HepG2 (cell line): ENCODE results near the gene PLCG2. TPM values are rescaled to one million over a fixed set of nuclear protein-coding genes. Genes with fewer than 3 reads are reported as not detected.

ENCODE experiments used
- ATAC-seq: fragments of 200-7000 bp; cut with Tn5 transposase; 3 replicates; pipeline ENCODE4 v1.9.1; 2020; ENCODE audit warnings: mild to moderate bottlenecking, moderate library complexity
- BruUV-seq: library from RNA; stranded (reverse); fragments of 400-500 nt; replicated peaks from 2 replicates; lab custom pipeline; 2021; lab: Mats Ljungman, UMichigan
- CTCF ChIA-PET: fragments of 300-600 bp; formaldehyde crosslinking; extraction: SDS; loops from one replicate; lab custom pipeline; 2021; ENCODE audit warnings: low total read pairs, inconsistent platforms, low intra/inter-chr PET ratio; lab: Yijun Ruan, JAX
- POLR2A ChIA-PET: fragments of 350-600 bp; sonication (Branson Sonifier 250); formaldehyde crosslinking; loops from one replicate; lab custom pipeline; 2020; ENCODE audit warnings: antibody characterized with exemption, inconsistent platforms; lab: Yijun Ruan, JAX
- DNase-seq: peaks from one replicate; pipeline ENCODE4 v3.0.0-alpha.2; 2015; ENCODE audit warnings: low spot score
- FAIRE-seq: peaks from 3 replicates; lab custom pipeline; 2011; peaks lifted over from hg19 to GRCh38; lab: Jason Lieb, UNC
- H2AFZ ChIP-seq: one replicate; pipeline ENCODE4 v1.6.1; 2011; ENCODE audit warnings: low read length, inconsistent platforms
- H3K27ac ChIP-seq: fragments of 300-600 bp; 3 replicates; pipeline ENCODE4 v1.8.0; 2011; ENCODE audit warnings: mixed run types, mild to moderate bottlenecking, mixed read lengths, low read length, inconsistent platforms; ENCODE audit not compliant: insufficient read depth; ENCODE audit errors: extremely low read length
- H3K27me3 ChIP-seq, 2 experiments: fragments of 200-600 bp in 1 of 2; 2 replicates in 1 of 2; 3 replicates in 1 of 2; pipeline versions ENCODE4 v1.6.0 to v1.8.0; 2011; ENCODE audit warnings: low read length in 2 of 2, mild to moderate bottlenecking in 2 of 2, moderate library complexity in 2 of 2, inconsistent platforms in 1 of 2; ENCODE audit not compliant: insufficient read depth in 2 of 2, control insufficient read depth in 1 of 2
- H3K36me3 ChIP-seq, 2 experiments: fragments of 200-600 bp in 1 of 2; replicated peaks in 1 of 2; 2 replicates in 1 of 2; 3 replicates in 1 of 2; pipeline versions ENCODE4 v1.5.1 to v1.8.0; 2011; ENCODE audit warnings: low read length in 2 of 2, inconsistent platforms in 1 of 2; ENCODE audit not compliant: insufficient read depth in 2 of 2, control insufficient read depth in 1 of 2
- H3K4me1 ChIP-seq: 2 replicates; pipeline ENCODE4 v1.5.1; 2012; ENCODE audit warnings: low read length, inconsistent platforms; ENCODE audit not compliant: insufficient read depth
- H3K4me2 ChIP-seq: 2 replicates; pipeline ENCODE4 v1.6.0; 2011; ENCODE audit warnings: low read depth, low read length, inconsistent platforms
- H3K4me3 ChIP-seq, 3 experiments: fragments of 200-600 bp in 1 of 3; sonication (generic), shearing (Covaris generic) in 1 of 3; replicated peaks in 1 of 3; 2 replicates each; pipeline ENCODE4 v1.5.1; 2011 to 2016; ENCODE audit warnings: low read length in 3 of 3, inconsistent platforms in 2 of 3, low read depth in 2 of 3, mild to moderate bottlenecking in 2 of 3, control low read depth in 1 of 3, mixed read lengths in 1 of 3; ENCODE audit not compliant: insufficient read depth in 1 of 3
- H3K79me2 ChIP-seq: one replicate; pipeline ENCODE4 v1.6.1; 2011; ENCODE audit warnings: low read length, inconsistent platforms; ENCODE audit not compliant: insufficient read depth
- H3K9ac ChIP-seq: 2 replicates; pipeline ENCODE4 v1.6.0; 2011; ENCODE audit warnings: mild to moderate bottlenecking, low read depth, low read length, inconsistent platforms; ENCODE audit not compliant: insufficient read depth
- H3K9me3 ChIP-seq: 2 replicates; pipeline ENCODE4 v1.5.1; 2012; ENCODE audit warnings: mild to moderate bottlenecking, low read length
- H4K20me1 ChIP-seq: 2 replicates; pipeline ENCODE4 v1.6.0; 2011; ENCODE audit warnings: inconsistent platforms, mild to moderate bottlenecking, low read length, moderate library complexity; ENCODE audit not compliant: insufficient read depth
- BCL6 ChIP-seq: IDR thresholded peaks from 2 replicates; pipeline ENCODE4 v1.6.1; 2016; ENCODE audit warnings: missing genetic modification reagents, missing compliant biosample characterization
- CBFB ChIP-seq: sonication (generic); formaldehyde crosslinking; IDR thresholded peaks from 2 replicates; pipeline ENCODE4 v1.4.0; 2020; ENCODE audit warnings: missing genetic modification reagents
- GABPB1 ChIP-seq: IDR thresholded peaks from 2 replicates; pipeline ENCODE4 v1.6.1; 2016; ENCODE audit warnings: mild to moderate bottlenecking, missing genetic modification reagents, moderate library complexity, missing compliant biosample characterization
- KDM3A ChIP-seq: IDR thresholded peaks from 2 replicates; pipeline ENCODE4 v1.6.1; 2018; ENCODE audit warnings: low read depth, missing compliant biosample characterization
- MIER3 ChIP-seq: IDR thresholded peaks from 2 replicates; pipeline ENCODE4 v1.6.1; 2016; ENCODE audit warnings: missing compliant biosample characterization, borderline replicate concordance
- PTBP1 ChIP-seq: fragments of 200-400 bp; formaldehyde crosslinking; IDR thresholded peaks from 2 replicates; pipeline ENCODE4 v1.6.1; 2018; ENCODE audit warnings: low read length, low read depth; ENCODE audit not compliant: poor library complexity, severe bottlenecking
- RBM22 ChIP-seq: fragments of 200-400 bp; formaldehyde crosslinking; optimal IDR thresholded peaks from 2 replicates; pipeline ENCODE3; 2017; ENCODE audit warnings: mild to moderate bottlenecking, low read length, moderate library complexity
- XRCC5 ChIP-seq: fragments of 200-400 bp; formaldehyde crosslinking; optimal IDR thresholded peaks from 2 replicates; pipeline ENCODE3; 2017; ENCODE audit warnings: mild to moderate bottlenecking, low read length
- ZMYM2 ChIP-seq: sonication (generic); formaldehyde crosslinking; IDR thresholded peaks from 2 replicates; pipeline ENCODE4 v1.8.0; 2022; ENCODE audit warnings: mild to moderate bottlenecking, missing genetic modification reagents
- ZMYM3 ChIP-seq: sonication (generic); formaldehyde crosslinking; IDR thresholded peaks from 2 replicates; pipeline ENCODE4 v1.5.1; 2020; ENCODE audit warnings: mild to moderate bottlenecking, missing genetic modification reagents
- ZNF180 ChIP-seq: sonication (generic); formaldehyde crosslinking; IDR thresholded peaks from 2 replicates; pipeline ENCODE4 v1.4.0; 2020; ENCODE audit warnings: low read depth, missing genetic modification reagents, borderline replicate concordance
- ZNF24 ChIP-seq: fragments of 450-650 bp; IDR thresholded peaks from 2 replicates; pipeline ENCODE4 v1.6.1; 2017; ENCODE audit warnings: antibody characterized with exemption, mild to moderate bottlenecking
- ZNF768 ChIP-seq: sonication (generic); formaldehyde crosslinking; IDR thresholded peaks from 2 replicates; pipeline ENCODE4 v1.4.0; 2020; ENCODE audit warnings: missing genetic modification reagents
- WGBS: methylation state at CpG from one replicate; pipeline ENCODE4 v1.1.6; 2017; ENCODE audit warnings: low lambda C conversion rate; 5-methylcytosine and 5-hydroxymethylcytosine counted together
- in situ Hi-C: cut with HindIII; loops from 2 replicates; pipeline ENCODE4 v1.10.0; 2017; ENCODE audit warnings: low pct_unique_long_range_greater_than_20kb; ENCODE audit not compliant: extremely low pct_ligation_motif_present
- intact Hi-C: fragments of 100-400 bp; cut with micrococcal nuclease; formaldehyde crosslinking; loops from one replicate; pipeline ENCODE4 v1.10.0; 2022; ENCODE audit not compliant: unreplicated experiment
- polyA plus RNA-seq, 8 experiments: library from polyadenylated mRNA; depleted of rRNA in 3 of 8; stranded (reverse) in 7 of 8; unstranded in 1 of 8; fragments of >200 nt; fragmentation: Illumina TruSeq in 4 of 8; extraction: Trizol in 4 of 8; gene quantifications; 2 replicates each; pipeline versions ENCODE4 v1.2.1 to v1.2.3, GENCODE V29; 2011 to 2016; ENCODE audit warnings: low read depth in 4 of 8, missing spikeins in 1 of 8, mixed read lengths in 1 of 8; ENCODE audit not compliant: insufficient read depth in 1 of 8
- total RNA-seq, 5 experiments: library from RNA; depleted of rRNA; stranded (reverse); fragments of >200 nt; fragmentation: Illumina TruSeq; extraction: Trizol; gene quantifications; 2 replicates each; pipeline ENCODE4 v1.2.3, GENCODE V29; 2016; ENCODE audit warnings: low read depth in 1 of 5
- TF ChIP-seq, protein P1 (sequence below): sonication (generic); formaldehyde crosslinking; IDR thresholded peaks from 2 replicates; pipeline ENCODE4 v1.5.1; 2020; ENCODE audit warnings: mild to moderate bottlenecking, missing genetic modification reagents
- TF ChIP-seq, protein P2 (sequence below): sonication (generic); formaldehyde crosslinking; IDR thresholded peaks from 2 replicates; pipeline ENCODE4 v1.4.0; 2020; ENCODE audit warnings: mild to moderate bottlenecking, low read depth, missing genetic modification reagents
- TF ChIP-seq, protein P3 (sequence below): sonication (generic); formaldehyde crosslinking; IDR thresholded peaks from 2 replicates; pipeline ENCODE4 v1.4.0; 2020; ENCODE audit warnings: missing genetic modification reagents
- TF ChIP-seq, protein P4 (sequence below): sonication (generic); formaldehyde crosslinking; IDR thresholded peaks from 2 replicates; pipeline ENCODE4 v1.5.0; 2020; ENCODE audit warnings: mild to moderate bottlenecking, missing genetic modification reagents, moderate library complexity

Gene PLCG2
- total and polyA plus RNA-seq, 2 of the 13 experiments (the other 11 are each of a cell fraction or from before 2014, with no cell fraction given): 0.13 to 0.18 TPM

DNA sequence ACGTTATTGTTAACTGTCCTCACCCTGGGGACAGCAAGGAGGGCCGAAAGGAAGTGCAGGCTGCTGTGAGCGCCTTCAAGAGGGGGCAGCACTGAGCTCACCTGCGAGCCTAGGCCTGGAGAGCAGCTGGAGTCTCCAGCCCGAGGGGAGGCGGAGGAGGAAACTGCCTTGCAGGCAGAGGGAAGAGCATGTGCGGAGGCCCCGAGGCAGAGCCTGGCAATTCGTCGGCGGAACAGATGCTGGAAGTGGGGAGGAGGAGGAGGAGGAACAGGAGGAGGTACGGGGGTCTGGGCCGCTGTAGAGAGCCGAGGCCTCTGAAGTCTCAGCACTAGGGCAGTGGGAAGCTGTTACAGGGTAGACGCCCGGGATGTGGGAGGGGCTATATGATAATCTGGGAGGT is 49.6 kb upstream of the PLCG2 start:
- Histone ChIP-seq H4K20me1 (no peaks in the 10 kb centered on the region), H3K27me3 (peaks cover 1 to 32% of the 10 kb centered on the region in 2 experiments; a peak in 4 of 5 replicates), H3K4me1 (peaks cover 15% of the 10 kb centered on the region; the same call in 1 of the 2 replicates), H3K9ac (no peak overlapping the region), H2AFZ (no peak overlapping the region), H3K27ac (no peak overlapping the region), H3K9me3 (no peaks in the 10 kb centered on the region), H3K4me2 (no peak overlapping the region), H3K36me3 (no peaks in the 10 kb centered on the region), H3K79me2 (no peaks in the 10 kb centered on the region), H3K4me3 (no peak overlapping the region)
- BruUV-seq: no TSS peak
- FAIRE-seq: no peak
- 43% methylated on average over 16 of the region's 16 CpGs for WGBS
- POLR2A ChIA-PET: no interaction called here
- CTCF ChIA-PET: interaction anchor here (0.8 to 1.4 kb wide), 2 partner anchors 106 to 145 kb away, joined by 3 to 4 read pairs; no protein-coding TSS in a partner anchor
- intact Hi-C loops (no loop called here), in situ Hi-C loops (loop anchor here (25.0 kb wide), 1 partner anchor 692 kb away; the partner anchor contains the start of gene ATMIN)
- DNase-seq: peak; percentile 17
- ATAC-seq: peak; percentile 41
- no peak for TF ChIP-seq KDM3A (CRISPR knock-in tag)
- TF ChIP-seq CBFB: no peak
- TF ChIP-seq, protein P1, sequence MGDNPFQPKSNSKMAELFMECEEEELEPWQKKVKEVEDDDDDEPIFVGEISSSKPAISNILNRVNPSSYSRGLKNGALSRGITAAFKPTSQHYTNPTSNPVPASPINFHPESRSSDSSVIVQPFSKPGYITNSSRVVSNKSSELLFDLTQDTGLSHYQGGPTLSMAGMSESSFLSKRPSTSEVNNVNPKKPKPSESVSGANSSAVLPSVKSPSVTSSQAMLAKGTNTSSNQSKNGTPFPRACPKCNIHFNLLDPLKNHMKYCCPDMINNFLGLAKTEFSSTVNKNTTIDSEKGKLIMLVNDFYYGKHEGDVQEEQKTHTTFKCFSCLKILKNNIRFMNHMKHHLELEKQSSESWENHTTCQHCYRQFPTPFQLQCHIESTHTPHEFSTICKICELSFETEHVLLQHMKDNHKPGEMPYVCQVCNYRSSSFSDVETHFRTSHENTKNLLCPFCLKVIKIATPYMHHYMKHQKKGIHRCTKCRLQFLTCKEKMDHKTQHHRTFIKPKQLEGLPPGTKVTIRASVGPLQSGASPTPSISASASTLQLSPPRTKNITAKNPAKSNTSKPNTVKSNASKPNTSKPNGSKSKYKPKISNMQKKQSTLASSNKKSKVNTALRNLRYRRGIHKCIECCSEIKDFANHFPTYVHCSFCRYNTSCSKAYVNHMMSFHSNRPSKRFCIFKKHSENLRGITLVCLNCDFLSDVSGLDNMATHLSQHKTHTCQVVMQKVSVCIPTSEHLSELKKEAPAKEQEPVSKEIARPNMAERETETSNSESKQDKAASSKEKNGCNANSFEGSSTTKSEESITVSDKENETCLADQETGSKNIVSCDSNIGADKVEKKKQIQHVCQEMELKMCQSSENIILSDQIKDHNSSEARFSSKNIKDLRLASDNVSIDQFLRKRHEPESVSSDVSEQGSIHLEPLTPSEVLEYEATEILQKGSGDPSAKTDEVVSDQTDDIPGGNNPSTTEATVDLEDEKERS (CRISPR knock-in tag): 0 out of 2 replicates have a peak, but pooled peaks have one; percentile 43
- peak; percentile 63 for TF ChIP-seq XRCC5
- peak; percentile 71 for TF ChIP-seq ZMYM3
- TF ChIP-seq ZNF768 (CRISPR knock-in tag): peak; percentile 21; the same call in 1 of the 2 replicates
- TF ChIP-seq ZNF24: no peak
- TF ChIP-seq, protein P2, sequence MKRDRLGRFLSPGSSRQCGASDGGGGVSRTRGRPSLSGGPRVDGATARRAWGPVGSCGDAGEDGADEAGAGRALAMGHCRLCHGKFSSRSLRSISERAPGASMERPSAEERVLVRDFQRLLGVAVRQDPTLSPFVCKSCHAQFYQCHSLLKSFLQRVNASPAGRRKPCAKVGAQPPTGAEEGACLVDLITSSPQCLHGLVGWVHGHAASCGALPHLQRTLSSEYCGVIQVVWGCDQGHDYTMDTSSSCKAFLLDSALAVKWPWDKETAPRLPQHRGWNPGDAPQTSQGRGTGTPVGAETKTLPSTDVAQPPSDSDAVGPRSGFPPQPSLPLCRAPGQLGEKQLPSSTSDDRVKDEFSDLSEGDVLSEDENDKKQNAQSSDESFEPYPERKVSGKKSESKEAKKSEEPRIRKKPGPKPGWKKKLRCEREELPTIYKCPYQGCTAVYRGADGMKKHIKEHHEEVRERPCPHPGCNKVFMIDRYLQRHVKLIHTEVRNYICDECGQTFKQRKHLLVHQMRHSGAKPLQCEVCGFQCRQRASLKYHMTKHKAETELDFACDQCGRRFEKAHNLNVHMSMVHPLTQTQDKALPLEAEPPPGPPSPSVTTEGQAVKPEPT (CRISPR knock-in tag): no peak
- 0 out of 2 replicates have a peak, but pooled peaks have one; percentile 23 for TF ChIP-seq ZMYM2
- TF ChIP-seq, protein P3, sequence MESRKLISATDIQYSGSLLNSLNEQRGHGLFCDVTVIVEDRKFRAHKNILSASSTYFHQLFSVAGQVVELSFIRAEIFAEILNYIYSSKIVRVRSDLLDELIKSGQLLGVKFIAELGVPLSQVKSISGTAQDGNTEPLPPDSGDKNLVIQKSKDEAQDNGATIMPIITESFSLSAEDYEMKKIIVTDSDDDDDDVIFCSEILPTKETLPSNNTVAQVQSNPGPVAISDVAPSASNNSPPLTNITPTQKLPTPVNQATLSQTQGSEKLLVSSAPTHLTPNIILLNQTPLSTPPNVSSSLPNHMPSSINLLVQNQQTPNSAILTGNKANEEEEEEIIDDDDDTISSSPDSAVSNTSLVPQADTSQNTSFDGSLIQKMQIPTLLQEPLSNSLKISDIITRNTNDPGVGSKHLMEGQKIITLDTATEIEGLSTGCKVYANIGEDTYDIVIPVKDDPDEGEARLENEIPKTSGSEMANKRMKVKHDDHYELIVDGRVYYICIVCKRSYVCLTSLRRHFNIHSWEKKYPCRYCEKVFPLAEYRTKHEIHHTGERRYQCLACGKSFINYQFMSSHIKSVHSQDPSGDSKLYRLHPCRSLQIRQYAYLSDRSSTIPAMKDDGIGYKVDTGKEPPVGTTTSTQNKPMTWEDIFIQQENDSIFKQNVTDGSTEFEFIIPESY (CRISPR knock-in tag): peak; percentile 100
- TF ChIP-seq MIER3 (CRISPR knock-in tag): no peak
- peak; percentile 39 for TF ChIP-seq GABPB1 (CRISPR knock-in tag)
- no peak for TF ChIP-seq ZNF180 (CRISPR knock-in tag)
- TF ChIP-seq, protein P4, sequence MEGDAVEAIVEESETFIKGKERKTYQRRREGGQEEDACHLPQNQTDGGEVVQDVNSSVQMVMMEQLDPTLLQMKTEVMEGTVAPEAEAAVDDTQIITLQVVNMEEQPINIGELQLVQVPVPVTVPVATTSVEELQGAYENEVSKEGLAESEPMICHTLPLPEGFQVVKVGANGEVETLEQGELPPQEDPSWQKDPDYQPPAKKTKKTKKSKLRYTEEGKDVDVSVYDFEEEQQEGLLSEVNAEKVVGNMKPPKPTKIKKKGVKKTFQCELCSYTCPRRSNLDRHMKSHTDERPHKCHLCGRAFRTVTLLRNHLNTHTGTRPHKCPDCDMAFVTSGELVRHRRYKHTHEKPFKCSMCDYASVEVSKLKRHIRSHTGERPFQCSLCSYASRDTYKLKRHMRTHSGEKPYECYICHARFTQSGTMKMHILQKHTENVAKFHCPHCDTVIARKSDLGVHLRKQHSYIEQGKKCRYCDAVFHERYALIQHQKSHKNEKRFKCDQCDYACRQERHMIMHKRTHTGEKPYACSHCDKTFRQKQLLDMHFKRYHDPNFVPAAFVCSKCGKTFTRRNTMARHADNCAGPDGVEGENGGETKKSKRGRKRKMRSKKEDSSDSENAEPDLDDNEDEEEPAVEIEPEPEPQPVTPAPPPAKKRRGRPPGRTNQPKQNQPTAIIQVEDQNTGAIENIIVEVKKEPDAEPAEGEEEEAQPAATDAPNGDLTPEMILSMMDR (CRISPR knock-in tag): peak; percentile 63
- peak; percentile 63 for TF ChIP-seq PTBP1
- TF ChIP-seq RBM22: no peak
- TF ChIP-seq BCL6: no peak
